ENCODE measurements around the gene ATP2B2. TPM values are rescaled to one million over a fixed set of nuclear protein-coding genes. Genes with fewer than 3 reads are reported as not detected.

ATP2B2 gene
- total RNA-seq, 2 experiments from 2014 or later: not detected

- ChIA-PET POLR2A (no interaction called here), CTCF (interaction anchor here (1.3 kb wide), 1 partner anchor 31 kb away, joined by 3 read pairs; the partner anchor contains the start of gene TATDN2)
Measured at GRCh38 chr3:10279384-10280176, 225.8 kb downstream of the ATP2B2 start.

- CTCF ChIA-PET: no interaction called here
- POLR2A ChIA-PET: no interaction called here
Measured at GRCh38 chr3:10278501-10278900, 226.9 kb downstream of the ATP2B2 start.

GRCh38 chr3:10277115-10277625 is 228.2 kb downstream of the ATP2B2 start:
- ChIA-PET CTCF (no interaction called here), POLR2A (no interaction called here)

- POLR2A ChIA-PET: no interaction called here
Measured at GRCh38 chr3:10274601-10275000, 230.8 kb downstream of the ATP2B2 start.

More at GRCh38 chr3:10274601-10275000, 230.8 kb downstream of the ATP2B2 start:
- CTCF ChIA-PET: interaction anchor here (0.6 to 0.7 kb wide), 2 partner anchors 62 to 502 kb away, joined by 4 to 5 read pairs; no protein-coding TSS in a partner anchor

Other genes with a start within 250 kb of the ATP2B2 start
- gene GHRL, start 212.6 kb downstream of the ATP2B2 start, total RNA-seq: not detected
- 100 to 1,000 TPM; 113 to 114 TPM for gene SEC13, start 184.5 kb downstream of the ATP2B2 start, total RNA-seq